GM19239 (cell line): ENCODE measurements around the gene GRID1.
"Not testable (repeated sequence)": the region's sequence is repeated elsewhere in the genome, so short reads cannot be mapped to it uniquely, and the experiment has no call there.

ENCODE experiments used
- DNase-seq: peaks from one replicate; pipeline ENCODE4 v3.0.0; 2011; ENCODE audit warnings: low spot score; ENCODE audit not compliant: insufficient read length
- FAIRE-seq: peaks from 2 replicates; lab custom pipeline; 2011; peaks lifted over from hg19 to GRCh38; lab: Jason Lieb, UNC

GRID1 gene

GRCh38 chr10:86182595-86182994 lies 184.0 kb downstream of the GRID1 start:
- FAIRE-seq (no peak), DNase-seq (no peak)

GRCh38 chr10:86182150-86182549 lies 184.4 kb downstream of the GRID1 start:
- DNase-seq (no peak), FAIRE-seq (no peak)

GRCh38 chr10:86180861-86181260 lies 185.7 kb downstream of the GRID1 start:
- no peak for FAIRE-seq
- no peak for DNase-seq

GRCh38 chr10:86179961-86180360 lies 186.6 kb downstream of the GRID1 start:
- DNase-seq (no peak), FAIRE-seq (no peak)

- FAIRE-seq (no peak), DNase-seq (no peak)
Measured at GRCh38 chr10:86179153-86179524, 187.5 kb downstream of the GRID1 start.

GRCh38 chr10:86178401-86179152 lies 188.0 kb downstream of the GRID1 start:
- FAIRE-seq (no peak), DNase-seq (peak; percentile 24)

- no peak for FAIRE-seq
- DNase-seq, result no peak
Measured at GRCh38 chr10:86177537-86178155, 188.9 kb downstream of the GRID1 start.

GRCh38 chr10:86176850-86177536 lies 189.6 kb downstream of the GRID1 start:
- FAIRE-seq (no peak), DNase-seq (no peak)

GRCh38 chr10:86175476-86175875 lies 191.1 kb downstream of the GRID1 start:
- FAIRE-seq, DNase-seq: not testable (repeated sequence)

GRCh38 chr10:86172301-86172700 lies 194.3 kb downstream of the GRID1 start:
- DNase-seq (no peak), FAIRE-seq (no peak)

GRCh38 chr10:86170255-86171108 lies 196.1 kb downstream of the GRID1 start:
- no peak for DNase-seq
- no peak for FAIRE-seq

- no peak for FAIRE-seq
- no peak for DNase-seq
Measured at GRCh38 chr10:86169506-86170254, 196.9 kb downstream of the GRID1 start.

- FAIRE-seq (no peak), DNase-seq (no peak)
Measured at GRCh38 chr10:86169066-86169465, 197.5 kb downstream of the GRID1 start.

- DNase-seq (no peak), FAIRE-seq (no peak)
Measured at GRCh38 chr10:86168256-86168655, 198.3 kb downstream of the GRID1 start.

- DNase-seq, result no peak
- no peak for FAIRE-seq
Measured at GRCh38 chr10:86167762-86168128, 198.8 kb downstream of the GRID1 start.

- FAIRE-seq, result no peak
- DNase-seq, result no peak
Measured at GRCh38 chr10:86167121-86167761, 199.4 kb downstream of the GRID1 start.

- DNase-seq (no peak), FAIRE-seq (no peak)
Measured at GRCh38 chr10:86165666-86166065, 200.9 kb downstream of the GRID1 start.

- DNase-seq (no peak), FAIRE-seq (no peak)
Measured at GRCh38 chr10:86164960-86165630, 201.5 kb downstream of the GRID1 start.
